Measurements from ENCODE around the gene CNOT8. TPM values are rescaled to one million over a fixed set of nuclear protein-coding genes. Genes with fewer than 3 reads are reported as not detected.

CNOT8 gene
- total RNA-seq, 1 donor from 2014 or later, result 55.7 TPM

DNA sequence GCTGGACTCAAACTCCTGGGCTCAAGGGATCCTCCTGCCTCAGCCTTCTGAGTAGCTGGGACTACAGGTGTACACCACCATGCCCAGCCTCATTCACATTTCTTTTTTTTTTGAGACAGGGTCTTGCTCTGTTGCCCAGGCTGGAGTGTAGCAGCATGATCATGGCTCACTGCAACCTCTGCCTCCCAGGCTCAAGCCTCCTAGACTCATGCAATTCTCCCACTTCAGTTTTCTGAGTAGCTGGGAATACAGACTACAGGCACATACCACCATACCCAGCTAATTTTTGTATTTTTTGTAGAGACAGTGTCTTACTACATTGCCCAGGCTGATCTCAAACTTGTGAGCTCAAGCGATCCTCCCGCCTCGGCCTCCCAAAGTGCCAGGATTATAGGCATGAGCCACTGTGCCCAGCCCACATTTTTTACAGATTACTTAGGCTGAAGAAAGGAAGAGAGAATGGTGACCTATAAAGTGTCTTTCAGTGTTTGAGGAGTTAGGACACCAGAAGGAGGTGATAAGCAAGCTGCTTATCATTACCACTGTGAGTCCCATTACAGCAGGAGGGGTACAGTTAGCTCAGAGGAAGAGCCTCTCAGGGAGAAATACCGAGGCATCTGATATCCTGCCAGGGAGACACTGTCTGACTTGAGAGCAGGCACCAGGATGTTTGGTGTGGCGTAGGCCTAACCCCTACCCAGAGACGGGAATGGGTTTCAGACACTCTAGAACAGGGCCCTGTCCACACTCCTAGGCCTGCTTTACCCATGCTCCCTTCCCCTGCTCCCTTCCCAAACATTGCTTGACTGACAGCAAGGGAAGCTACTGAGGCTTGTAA is 17.8 kb upstream of the CNOT8 start:
- Mint-ChIP-seq H3K36me3 (ENCODE audit: low read depth) (peaks cover 7% of the 10 kb centered on the region), H3K27ac (no peak overlapping the region), H3K27me3 (ENCODE audit: insufficient read depth) (no peaks in the 10 kb centered on the region), H3K4me3 (no peak overlapping the region), H3K4me1 (ENCODE audit: low read depth) (no peaks in the 10 kb centered on the region), H3K9me3 (no peaks in the 10 kb centered on the region)
- intact Hi-C loops (cut with micrococcal nuclease), result no loop called here
- no peak for DNase-seq (ENCODE audit: low spot score)

DNA sequence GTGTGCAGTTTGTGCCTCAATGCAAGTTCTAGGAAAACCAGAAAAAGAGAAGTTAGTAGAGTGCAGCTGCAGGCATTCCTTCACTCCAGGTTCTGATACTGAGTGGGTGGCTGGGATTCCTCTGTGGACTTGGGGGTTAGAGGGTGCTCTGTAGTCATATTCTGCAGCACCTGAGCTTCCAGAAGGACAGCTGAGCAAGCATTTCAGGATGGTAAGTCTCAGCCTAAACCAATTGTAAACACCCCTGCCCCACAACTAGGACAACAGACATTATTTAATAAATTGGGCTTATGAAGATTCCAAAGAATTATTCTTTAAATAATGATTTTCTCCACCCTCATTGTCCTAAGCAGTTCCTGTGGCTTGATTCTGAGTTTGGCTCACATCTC is 17.2 kb upstream of the CNOT8 start:
- Mint-ChIP-seq H3K4me1 (ENCODE audit: low read depth) (no peaks in the 10 kb centered on the region), H3K9me3 (no peaks in the 10 kb centered on the region), H3K27ac (no peak overlapping the region), H3K36me3 (ENCODE audit: low read depth) (peaks cover 7% of the 10 kb centered on the region), H3K4me3 (no peak overlapping the region), H3K27me3 (ENCODE audit: insufficient read depth) (no peaks in the 10 kb centered on the region)
- no peak for DNase-seq (ENCODE audit: low spot score)
- intact Hi-C loops (cut with micrococcal nuclease), result no loop called here

DNA sequence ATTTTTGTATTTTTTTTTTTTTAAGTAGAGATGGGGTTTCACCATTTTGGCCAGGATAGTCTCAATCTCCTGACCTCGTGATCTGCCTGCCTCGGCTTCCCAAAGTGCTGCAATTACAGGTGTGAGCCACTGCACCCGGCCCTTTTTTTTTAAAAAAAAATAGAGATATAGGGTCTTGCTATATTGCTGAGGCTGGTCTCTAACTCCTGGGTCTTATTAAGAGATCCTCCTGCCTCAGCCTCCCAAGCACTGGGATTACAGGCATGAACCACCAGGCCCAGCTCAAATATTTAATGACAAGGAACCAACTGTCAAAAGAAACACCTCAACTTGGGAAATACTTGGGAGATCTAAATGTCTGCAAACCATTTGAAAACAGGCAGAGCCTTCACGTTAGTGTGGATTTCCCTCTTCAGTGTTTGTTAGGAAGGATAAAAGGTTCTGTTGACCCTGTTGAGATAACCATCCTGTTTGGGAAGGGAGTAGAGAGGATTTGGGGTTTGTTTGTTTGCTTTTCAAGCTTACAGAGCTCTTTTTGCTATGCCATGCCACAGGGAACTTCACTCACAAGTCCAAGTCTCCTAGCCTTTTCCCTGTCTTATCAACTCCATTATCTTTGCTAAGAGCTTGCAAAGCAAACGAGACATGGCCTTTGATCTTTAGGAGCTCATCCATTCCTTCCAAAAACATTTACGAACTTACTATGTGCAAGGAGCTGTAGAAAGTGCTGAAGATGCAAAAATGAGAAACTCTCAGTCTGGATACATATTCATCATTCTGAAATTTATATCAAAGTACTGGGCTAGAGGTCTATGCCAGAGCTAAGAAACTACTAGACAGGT is 15.5 kb upstream of the CNOT8 start:
- no peaks in the 10 kb centered on the region for H3K4me1 Mint-ChIP-seq (ENCODE audit: low read depth)
- H3K27me3 Mint-ChIP-seq (ENCODE audit: insufficient read depth), result no peaks in the 10 kb centered on the region

DNA sequence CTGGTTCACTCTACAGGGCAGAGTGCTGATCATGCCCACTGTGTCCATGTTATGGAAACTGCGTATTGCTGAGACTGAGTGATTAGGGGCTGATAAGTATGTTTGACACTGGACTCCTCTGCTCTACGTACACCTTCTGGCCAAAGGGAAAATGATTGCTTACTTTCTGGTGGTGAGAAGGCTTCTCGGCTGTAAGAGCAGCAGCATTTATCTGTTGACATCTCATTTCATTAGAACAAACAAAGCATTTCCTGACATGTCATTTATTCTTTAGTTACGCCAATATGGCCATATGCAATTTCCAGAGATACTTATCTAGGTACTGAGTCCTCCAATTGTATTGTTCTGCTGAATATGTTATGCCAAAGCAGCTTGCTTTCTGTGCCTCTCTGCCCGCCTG is 13.6 kb upstream of the CNOT8 start:
- no peak overlapping the region for H3K27ac Mint-ChIP-seq

More for the DNA sequence above, 15.5 kb upstream of the CNOT8 start:
- Mint-ChIP-seq H3K27ac (no peak overlapping the region), H3K4me3 (no peak overlapping the region), H3K36me3 (ENCODE audit: low read depth) (peaks cover 7% of the 10 kb centered on the region), H3K9me3 (no peaks in the 10 kb centered on the region)
- no peak for DNase-seq (ENCODE audit: low spot score)
- intact Hi-C loops (cut with micrococcal nuclease), result no loop called here

DNA sequence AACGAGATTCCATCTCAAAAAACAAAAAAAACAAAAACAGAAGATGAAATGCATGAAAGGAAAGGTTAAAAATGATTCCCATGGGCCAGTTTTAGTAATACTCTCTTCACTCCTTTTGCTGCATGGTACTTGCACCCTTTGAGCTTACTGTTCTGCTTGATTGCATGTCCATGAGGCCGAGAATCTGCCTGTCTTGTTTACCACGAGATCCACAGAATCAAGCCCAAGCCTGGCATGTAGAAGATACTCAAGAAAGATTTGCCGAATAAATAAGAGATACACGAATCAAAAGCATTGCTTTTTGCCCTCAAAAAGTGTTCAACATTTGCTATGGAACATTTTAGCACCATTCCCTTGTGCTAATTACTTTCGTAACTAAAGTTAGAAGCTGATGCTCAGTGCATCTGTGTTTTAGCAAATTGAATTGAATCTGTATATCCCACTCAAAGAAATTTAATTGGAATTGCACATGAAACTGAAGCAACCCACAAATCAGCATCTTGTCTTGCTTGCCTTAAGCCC is 9.1 kb upstream of the CNOT8 start:
- intact Hi-C loops (cut with micrococcal nuclease), result no loop called here
- no peak overlapping the region for H3K4me3 Mint-ChIP-seq
- no peak for DNase-seq (ENCODE audit: low spot score)
- no peaks in the 10 kb centered on the region for H3K9me3 Mint-ChIP-seq
- H3K36me3 Mint-ChIP-seq (ENCODE audit: low read depth), result no peaks in the 10 kb centered on the region
- H3K27me3 Mint-ChIP-seq (ENCODE audit: insufficient read depth), result no peaks in the 10 kb centered on the region
- H3K27ac Mint-ChIP-seq, result no peak overlapping the region
- H3K4me1 Mint-ChIP-seq (ENCODE audit: low read depth), result peaks cover 9% of the 10 kb centered on the region

More for the DNA sequence above, 13.6 kb upstream of the CNOT8 start:
- H3K4me3 Mint-ChIP-seq, result no peak overlapping the region
- peaks cover 4% of the 10 kb centered on the region for H3K36me3 Mint-ChIP-seq (ENCODE audit: low read depth)
- intact Hi-C loops (cut with micrococcal nuclease), result no loop called here
- no peaks in the 10 kb centered on the region for H3K27me3 Mint-ChIP-seq (ENCODE audit: insufficient read depth)
- no peaks in the 10 kb centered on the region for H3K9me3 Mint-ChIP-seq
- peaks cover 5% of the 10 kb centered on the region for H3K4me1 Mint-ChIP-seq (ENCODE audit: low read depth)
- no peak for DNase-seq (ENCODE audit: low spot score)

DNA sequence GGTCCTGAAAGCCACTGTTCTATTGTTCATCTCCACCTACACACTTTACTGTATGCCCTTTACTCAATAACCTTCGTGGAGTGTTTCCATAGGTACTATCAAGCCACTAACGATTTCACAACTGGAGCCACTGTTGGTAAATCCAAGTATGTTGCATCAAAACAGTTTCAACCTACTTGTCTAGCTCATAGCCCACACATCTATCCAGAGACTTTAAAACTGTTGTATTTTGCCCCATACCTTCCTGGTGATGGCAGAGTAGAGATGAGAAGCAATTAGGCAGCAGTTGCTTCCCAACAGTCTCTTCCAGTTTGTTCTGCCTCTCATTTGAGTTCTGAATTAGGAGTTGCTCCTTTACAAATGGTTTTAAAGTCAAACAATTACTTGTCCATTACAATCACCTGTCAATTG is 8.6 kb upstream of the CNOT8 start:
- Mint-ChIP-seq H3K27ac (peak overlapping the region; percentile 43), H3K36me3 (ENCODE audit: low read depth) (no peaks in the 10 kb centered on the region), H3K4me1 (ENCODE audit: low read depth) (peaks cover 9% of the 10 kb centered on the region), H3K27me3 (ENCODE audit: insufficient read depth) (no peaks in the 10 kb centered on the region), H3K9me3 (no peaks in the 10 kb centered on the region), H3K4me3 (no peak overlapping the region)
- DNase-seq (ENCODE audit: low spot score), result no peak
- intact Hi-C loops (cut with micrococcal nuclease), result no loop called here

DNA sequence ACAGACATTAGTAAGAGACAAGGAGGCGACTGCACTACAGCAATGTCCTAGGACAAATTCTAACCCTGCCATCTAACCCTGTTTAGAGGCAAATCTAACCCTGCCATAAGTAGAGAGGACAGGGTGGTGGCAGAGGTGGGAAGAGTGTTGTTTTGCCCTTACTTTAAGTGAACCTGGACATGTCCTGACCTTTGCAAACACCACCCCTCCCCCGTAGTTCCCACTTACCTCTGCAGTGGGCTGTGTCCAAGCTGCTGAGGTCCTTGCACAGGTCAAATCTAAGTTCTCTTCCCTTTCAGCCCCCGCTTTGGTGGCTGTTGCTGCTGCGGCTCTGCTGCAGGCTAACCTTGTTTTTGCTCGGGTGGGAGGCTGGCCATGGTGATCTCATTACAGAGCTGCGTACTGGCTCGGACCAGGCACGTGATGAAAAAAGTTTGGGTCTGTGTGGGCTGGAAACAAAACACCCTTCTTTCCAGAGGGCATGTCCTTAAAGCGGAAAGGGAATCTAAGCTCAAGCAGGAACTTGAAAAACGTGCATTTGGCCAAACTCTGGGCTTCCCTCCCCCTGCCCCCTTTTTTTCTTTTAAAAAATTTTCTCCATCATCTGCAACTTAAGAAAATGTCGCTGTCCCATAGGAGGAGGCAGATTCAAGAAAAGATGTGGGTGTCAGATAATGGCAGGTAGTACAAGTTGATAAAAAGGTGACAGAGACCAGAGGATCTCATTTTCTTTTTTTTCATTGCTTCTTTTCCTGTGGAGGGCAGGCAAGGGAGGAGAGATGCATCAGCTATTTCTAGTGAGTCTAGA is 8.0 kb upstream of the CNOT8 start, which contains the start of gene FAXDC2:
TSS of gene FAXDC2 (minus strand) at position 349 of the 808 bp plus-strand sequence. CDS start 12,425 bp downstream, outside the sequence.
- Mint-ChIP-seq H3K9me3 (no peaks in the 10 kb centered on the region), H3K27ac (peak within 1 kb of the TSS; percentile 43), H3K4me1 (ENCODE audit: low read depth) (peaks cover 9% of the 10 kb centered on the region), H3K27me3 (ENCODE audit: insufficient read depth) (no peaks in the 10 kb centered on the region), H3K4me3 (no peak within 1 kb of the TSS), H3K36me3 (ENCODE audit: low read depth) (no peaks in the 10 kb centered on the region)
- intact Hi-C loops (cut with micrococcal nuclease), result no loop called here
- no peak for DNase-seq (ENCODE audit: low spot score)

DNA sequence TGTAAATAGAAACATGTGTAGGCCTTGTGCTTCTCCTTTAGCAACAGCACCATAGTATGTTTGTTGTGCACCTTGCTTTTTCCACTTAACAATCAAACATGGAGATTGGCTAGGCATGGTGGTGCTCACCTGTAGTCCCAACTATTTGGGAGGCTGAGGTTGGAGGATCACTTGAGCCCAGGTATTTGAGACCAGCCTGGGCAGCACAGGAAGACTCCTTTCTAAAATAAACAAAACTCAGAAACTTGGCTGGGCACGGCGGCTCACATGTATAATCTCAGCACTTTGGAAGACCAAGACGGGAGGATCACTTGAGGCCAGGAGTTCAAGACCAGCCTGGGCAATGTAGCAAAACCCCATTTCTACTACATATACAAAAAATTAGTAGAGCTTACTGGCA is 7.1 kb upstream of the CNOT8 start:
- no peak overlapping the region for H3K27ac Mint-ChIP-seq
- intact Hi-C loops (cut with micrococcal nuclease), result no loop called here
- no peaks in the 10 kb centered on the region for H3K36me3 Mint-ChIP-seq (ENCODE audit: low read depth)
- no peak overlapping the region for H3K4me3 Mint-ChIP-seq
- peaks cover 9% of the 10 kb centered on the region for H3K4me1 Mint-ChIP-seq (ENCODE audit: low read depth)
- H3K27me3 Mint-ChIP-seq (ENCODE audit: insufficient read depth), result no peaks in the 10 kb centered on the region
- DNase-seq (ENCODE audit: low spot score), result no peak
- no peaks in the 10 kb centered on the region for H3K9me3 Mint-ChIP-seq

DNA sequence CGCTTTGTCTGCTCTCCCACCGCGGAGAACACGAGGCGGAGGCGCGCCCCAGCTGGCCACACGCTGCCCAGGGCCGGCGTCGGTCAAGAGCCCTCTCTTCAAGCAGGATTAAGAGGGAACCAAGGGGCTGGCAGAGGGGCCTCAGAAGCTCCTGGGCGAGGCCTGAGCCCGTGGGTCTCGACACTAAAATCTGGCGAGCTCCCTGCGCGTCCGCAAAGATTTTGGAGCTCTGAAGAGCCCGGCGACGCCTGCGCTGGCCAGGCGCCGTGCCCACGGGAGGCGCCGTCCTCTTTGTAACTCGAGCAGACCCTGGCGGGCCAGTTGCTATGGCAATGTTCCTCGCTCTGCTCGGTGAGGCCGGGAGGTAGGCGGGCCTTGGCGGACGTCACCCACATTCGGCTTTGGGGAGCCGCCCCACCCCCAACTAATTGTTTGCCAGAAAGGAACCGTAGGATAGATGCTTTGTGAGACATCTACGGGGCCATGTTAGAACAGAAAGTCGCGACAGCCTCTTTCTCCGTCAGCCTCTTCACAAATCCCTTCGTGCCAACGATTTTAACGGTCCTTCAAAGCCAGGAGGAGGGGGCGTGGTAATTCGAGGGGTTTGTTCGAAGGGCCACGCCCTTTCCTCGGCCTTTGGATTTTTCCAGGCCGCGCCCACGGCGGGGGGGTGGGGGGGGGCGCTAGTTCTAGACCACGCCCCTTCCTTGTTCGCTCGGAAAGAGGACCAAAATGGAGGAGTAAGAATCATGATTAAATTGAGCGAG is 714 bp upstream of the CNOT8 start:
- H3K27ac Mint-ChIP-seq, result peak overlapping the region; percentile 100
- H3K4me1 Mint-ChIP-seq (ENCODE audit: low read depth), result peaks cover 41% of the 10 kb centered on the region
- intact Hi-C loops (cut with micrococcal nuclease), result loop anchor here (1.0 to 5.0 kb wide), 7 partner anchors 45 to 819 kb away; partner anchors contain the start of genes FAM114A2, LARP1, MFAP3 and MRPL22
- DNase-seq (ENCODE audit: low spot score), result peak; percentile 81
- H3K27me3 Mint-ChIP-seq (ENCODE audit: insufficient read depth), result no peaks in the 10 kb centered on the region
- H3K36me3 Mint-ChIP-seq (ENCODE audit: low read depth), result peaks cover 16% of the 10 kb centered on the region
- H3K4me3 Mint-ChIP-seq, result peak overlapping the region; percentile 99
- H3K9me3 Mint-ChIP-seq, result no peaks in the 10 kb centered on the region

DNA sequence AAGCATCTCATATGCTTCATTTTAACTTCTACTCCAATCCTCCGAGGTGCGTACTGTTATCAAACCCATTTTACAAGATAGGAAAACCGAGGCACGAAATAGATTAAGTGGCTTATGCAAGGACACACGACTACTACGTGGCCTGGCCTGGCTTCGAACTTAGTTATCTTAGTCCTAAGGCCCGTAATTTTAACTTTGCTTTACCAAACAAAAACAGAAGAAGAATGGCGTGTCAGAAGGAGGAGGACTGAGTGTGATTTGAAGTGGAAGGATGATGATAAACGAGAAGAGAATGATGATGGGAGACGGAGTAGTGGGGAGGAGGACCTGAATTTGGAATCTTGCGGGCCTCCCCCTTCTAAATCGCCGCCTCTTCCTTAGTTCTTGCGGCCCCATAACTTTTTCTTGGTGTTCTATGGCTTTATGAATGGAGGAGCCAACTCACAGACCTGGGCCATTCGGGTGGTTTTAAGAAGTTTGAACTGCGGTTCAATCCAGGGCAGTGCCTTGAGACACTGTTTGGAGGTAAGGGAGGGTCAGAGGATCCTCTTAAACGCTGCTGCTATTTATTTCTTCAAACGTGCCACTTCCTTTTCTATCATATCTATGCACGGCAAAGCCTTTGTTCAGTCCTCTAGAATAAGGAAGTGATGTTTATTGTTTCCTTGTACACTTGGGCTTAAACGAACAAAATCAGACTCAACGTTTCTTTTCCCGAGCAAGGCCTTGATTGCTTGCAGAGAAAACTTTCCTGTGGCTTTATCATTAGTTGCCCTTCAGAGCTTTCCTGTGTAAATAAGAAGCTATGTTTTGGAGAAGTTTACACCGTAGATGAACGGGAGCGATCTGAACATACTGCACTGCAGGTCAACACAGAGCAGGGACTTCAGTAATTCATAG is 795 bp downstream of the CNOT8 start:
- Mint-ChIP-seq H3K9me3 (no peaks in the 10 kb centered on the region), H3K4me1 (ENCODE audit: low read depth) (peaks cover 53% of the 10 kb centered on the region), H3K27me3 (ENCODE audit: insufficient read depth) (no peaks in the 10 kb centered on the region), H3K36me3 (ENCODE audit: low read depth) (peaks cover 27% of the 10 kb centered on the region), H3K27ac (peak overlapping the region; percentile 100), H3K4me3 (peak overlapping the region; percentile 99)
- DNase-seq (ENCODE audit: low spot score), result peak; percentile 3
- intact Hi-C loops (cut with micrococcal nuclease), result loop anchor here (1.0 to 5.0 kb wide), 8 partner anchors 47 to 820 kb away; partner anchors contain the start of genes FAM114A2, LARP1, MFAP3 and MRPL22

DNA sequence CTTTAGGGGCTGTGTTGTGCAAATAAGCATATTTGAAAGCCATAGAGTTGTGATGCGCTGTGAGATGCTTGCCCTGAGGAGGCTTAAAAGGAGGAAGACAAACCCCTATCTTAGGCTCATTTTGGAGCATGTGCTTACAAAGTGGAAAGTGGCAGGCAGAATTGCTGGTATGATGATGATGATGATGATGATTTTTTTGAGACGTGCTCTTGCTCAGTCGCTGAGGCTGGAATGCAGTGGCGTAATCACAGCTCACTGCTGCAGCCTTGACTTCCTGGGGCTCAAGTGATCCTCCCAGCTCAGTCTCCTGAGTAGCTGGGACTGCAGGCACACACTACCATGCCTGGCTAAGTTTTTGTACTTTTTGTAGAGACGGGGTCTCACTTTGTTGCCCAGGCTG is 1.7 kb downstream of the CNOT8 start:
- H3K9me3 Mint-ChIP-seq, result no peaks in the 10 kb centered on the region
- H3K36me3 Mint-ChIP-seq (ENCODE audit: low read depth), result peaks cover 30% of the 10 kb centered on the region
- H3K27ac Mint-ChIP-seq, result peak overlapping the region; percentile 100
- intact Hi-C loops (cut with micrococcal nuclease), result no loop called here
- peak overlapping the region; percentile 99 for H3K4me3 Mint-ChIP-seq
- no peaks in the 10 kb centered on the region for H3K27me3 Mint-ChIP-seq (ENCODE audit: insufficient read depth)
- peaks cover 59% of the 10 kb centered on the region for H3K4me1 Mint-ChIP-seq (ENCODE audit: low read depth)
- DNase-seq (ENCODE audit: low spot score), result no peak
